Medulla oblongata (tissue), 1 donor: ENCODE measurements around the gene C7orf25.

Source experiments
- DNase-seq: peaks from one replicate; pipeline ENCODE4 v3.0.0-alpha.2; 2015; ENCODE audit errors: extremely low spot score

C7orf25 gene

DNA sequence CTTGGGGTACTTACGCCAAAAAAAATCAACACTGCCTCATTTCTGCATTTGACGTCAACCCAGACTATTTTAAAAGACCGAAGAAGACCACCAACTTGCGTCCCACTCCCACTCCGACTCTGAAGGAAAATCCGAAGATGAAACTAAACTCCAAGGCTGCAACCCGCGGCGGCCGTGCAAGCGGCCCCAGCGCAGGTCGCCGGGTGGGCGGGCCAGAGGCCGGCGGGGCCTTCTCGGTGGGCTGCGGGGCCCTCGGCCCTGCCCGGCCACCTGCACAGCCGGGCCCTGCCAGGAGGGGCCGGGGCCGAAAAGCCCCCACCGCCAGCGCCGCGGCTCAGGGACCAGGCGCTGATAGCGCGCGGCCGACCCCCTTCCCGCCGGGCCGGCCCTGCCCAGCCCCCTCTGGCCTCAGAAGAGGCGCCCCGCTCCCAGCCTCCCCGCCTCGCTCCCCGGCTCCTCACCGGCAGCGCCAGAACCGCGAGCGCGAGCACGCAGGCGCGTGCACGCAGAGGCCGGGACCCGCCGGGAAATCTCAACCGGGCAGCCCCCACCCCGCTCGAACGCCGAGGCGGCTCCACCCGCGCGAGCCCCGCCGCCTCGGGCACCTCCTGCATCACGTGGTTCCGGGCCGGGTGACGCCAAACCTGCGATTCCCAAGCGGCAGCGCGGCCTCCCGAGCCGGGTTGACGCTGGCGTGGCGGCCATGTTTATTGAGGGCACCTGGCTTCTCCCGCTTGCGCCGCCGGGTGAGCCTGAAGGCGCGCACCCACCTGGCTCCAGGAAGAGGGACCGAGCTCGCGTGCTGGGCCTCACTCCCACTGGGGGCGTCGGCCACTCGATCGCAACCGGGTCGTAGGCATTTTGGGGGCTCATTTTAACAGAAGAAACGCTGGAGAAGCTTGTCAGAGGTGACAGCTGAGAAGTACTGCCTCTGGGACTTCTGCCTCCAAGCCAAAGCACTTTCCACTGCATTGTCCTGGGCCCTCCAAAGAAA lies at the start of gene C7orf25:
Gene C7orf25 (minus strand): TSS at position 617 of the 994 bp plus-strand sequence. CDS start 1,170 bp downstream, outside the sequence.
- DNase-seq = peak; percentile 98

DNA sequence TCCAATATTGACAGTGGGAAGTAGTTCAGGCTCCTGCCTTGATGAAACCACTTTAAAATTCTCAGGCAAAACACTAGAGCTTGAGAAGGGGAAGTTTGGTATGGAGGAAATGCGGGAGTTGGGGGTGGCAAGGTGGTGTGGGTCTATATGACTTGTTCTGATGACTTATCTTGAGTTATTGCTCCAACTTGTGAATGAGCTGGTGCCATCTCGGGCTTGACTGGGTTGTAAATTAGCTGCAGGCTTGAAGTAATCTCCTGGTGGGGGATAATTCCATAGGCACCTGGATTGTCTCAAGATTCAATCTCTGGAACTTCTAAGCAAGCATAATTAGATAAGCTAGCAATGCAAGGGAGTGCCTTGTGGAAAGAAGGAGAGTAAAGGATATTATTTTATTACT lies 49.3 kb upstream of the C7orf25 start:
- no peak for DNase-seq

DNA sequence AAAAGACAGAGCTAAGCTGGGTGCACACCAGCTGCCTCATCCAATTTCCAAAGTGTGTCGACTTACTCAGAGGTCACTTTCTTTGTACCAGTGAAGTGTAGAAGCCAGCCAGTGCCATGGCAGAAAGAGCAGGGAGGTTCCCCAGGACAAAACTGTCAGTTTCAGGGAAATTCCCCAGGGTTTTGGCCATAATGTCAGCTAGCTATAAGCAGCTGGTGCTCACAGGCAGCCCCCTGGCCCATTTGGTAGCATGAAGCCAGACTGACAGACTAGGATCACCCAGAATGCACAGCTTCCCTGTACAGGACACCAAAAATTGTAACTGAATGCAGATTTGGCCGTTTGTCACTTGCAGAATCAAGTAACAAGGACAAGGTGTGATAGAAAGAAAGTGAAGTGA lies 48.9 kb upstream of the C7orf25 start:
- DNase-seq = no peak

DNA sequence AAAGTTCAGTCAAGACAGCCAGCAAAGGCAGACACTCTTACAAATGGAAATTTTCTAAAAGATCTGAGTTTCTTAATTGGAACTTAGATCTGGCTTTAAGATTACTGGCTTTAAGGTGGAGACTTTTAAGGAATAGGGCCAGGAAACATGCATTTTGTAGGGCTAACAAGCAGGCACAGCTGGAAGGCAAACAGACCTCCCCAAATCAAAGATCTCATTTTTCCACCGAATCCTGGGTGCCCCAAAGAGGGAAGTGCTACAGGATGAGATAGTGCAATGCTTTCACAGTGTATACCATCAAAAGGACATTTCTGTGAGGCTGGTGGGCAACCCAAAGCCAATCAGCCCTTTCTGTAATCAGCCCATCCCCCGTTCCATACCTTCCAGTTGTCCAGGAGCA lies 47.7 kb upstream of the C7orf25 start:
- DNase-seq = no peak

DNA sequence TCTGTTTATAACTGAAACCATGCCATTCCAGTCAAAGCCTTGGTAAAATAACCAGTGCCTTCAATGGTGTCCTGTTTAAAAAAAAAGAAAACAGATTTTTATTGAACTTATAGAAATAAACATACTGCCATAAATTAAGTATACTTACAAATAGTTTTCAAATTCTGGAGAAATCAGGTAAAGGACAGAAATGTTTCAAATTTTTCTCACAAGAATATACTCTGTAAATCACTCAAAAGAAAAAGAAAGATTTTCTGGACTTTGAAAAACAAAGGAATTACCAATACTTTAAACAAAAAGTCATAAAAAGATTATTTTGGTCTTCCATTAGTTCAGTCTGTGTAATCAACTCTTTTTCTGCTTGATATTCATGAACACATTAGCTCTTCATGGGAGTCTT lies 44.2 kb upstream of the C7orf25 start:
- no peak for DNase-seq

DNA sequence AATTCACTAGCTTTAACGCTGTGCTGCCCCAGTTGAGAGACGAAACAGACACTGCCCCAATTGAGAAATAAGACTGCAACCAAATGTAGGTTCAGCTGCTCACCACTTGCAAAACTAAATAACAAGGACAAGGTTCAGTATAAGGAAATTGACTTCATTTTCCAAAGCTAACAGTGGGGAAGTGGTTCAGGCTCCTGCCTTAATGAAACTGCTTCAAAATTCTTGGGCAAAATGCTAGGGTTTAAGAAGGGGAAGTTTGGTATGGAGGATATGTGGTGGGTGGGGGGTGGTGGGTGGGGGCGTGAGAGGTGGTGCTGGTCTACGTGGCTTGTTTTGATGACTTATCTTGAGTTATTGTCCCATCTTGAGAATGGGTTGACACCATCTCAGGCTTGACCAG lies 42.1 kb upstream of the C7orf25 start:
- DNase-seq = no peak

DNA sequence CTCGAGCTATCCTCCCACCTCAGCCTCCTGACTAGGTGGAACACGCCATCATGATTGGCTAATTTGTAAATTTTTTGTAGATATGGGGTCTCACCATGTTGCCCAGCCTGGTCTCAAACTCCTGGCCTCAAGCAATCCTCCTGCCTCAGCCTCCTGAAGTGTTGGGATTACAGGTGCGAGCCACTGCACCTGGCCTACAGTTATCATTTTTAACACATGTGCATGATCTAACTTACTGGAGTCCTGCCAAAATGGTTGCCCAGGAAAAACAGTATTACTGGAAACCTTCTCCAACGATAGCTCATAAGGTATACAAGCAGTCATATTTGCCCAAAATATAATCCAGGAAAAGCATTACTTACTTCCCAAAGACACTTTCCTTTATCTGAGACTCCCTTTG lies 40.5 kb upstream of the C7orf25 start:
- DNase-seq = no peak

DNA sequence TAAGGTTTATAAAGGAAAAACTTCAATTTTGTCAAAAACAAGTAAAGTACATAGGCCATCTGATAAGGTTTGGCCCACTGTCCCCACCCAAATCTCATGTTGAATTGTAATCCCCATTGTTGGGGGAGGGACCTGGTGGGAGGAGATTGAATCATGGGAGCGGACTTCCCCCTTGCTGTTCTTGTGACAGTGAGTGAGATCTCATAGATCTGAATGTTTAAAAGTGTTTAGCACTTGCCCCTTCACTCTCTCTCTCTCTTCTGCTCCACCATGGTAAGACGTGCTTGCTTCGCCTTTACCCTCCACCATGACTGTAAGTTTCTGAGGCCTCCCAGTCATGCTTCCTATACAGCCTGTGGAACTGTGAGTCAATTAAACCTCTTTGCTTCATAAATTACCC lies 38.5 kb upstream of the C7orf25 start:
- DNase-seq = no peak

DNA sequence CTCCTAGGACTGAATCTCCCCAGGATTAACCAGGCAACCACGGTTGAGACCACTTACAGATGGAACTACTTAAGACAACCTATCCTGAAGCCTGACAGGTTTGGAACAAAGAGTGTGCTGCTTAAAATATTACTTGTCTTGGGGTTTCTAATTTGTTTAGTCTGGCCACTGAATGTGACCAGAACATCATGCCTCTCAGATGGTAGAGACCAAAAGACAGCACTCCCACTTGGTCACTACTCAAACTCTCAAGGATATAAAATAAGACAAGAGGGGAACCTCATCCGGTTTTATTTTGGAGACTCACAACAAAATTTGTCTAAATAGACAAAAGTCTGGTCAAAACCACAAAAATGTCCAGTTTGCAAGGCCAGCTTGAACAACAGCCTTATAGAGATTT lies 35.7 kb upstream of the C7orf25 start:
- no peak for DNase-seq

DNA sequence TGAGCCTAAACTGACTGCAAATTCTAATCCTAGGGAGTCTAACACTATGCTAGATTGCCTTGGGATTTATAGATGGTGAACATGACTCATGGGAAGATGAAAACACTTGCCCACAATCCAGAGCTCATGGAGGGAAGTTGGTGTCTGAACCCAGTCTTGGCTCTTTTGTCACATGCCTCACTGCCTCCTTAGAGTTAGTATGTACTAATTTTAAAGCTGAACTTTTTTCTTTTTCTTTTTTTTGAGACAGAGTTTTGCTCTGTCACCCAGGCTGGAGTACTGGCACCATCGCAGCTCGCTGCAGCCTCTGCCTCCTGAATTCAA lies 34.7 kb upstream of the C7orf25 start:
- DNase-seq = no peak

DNA sequence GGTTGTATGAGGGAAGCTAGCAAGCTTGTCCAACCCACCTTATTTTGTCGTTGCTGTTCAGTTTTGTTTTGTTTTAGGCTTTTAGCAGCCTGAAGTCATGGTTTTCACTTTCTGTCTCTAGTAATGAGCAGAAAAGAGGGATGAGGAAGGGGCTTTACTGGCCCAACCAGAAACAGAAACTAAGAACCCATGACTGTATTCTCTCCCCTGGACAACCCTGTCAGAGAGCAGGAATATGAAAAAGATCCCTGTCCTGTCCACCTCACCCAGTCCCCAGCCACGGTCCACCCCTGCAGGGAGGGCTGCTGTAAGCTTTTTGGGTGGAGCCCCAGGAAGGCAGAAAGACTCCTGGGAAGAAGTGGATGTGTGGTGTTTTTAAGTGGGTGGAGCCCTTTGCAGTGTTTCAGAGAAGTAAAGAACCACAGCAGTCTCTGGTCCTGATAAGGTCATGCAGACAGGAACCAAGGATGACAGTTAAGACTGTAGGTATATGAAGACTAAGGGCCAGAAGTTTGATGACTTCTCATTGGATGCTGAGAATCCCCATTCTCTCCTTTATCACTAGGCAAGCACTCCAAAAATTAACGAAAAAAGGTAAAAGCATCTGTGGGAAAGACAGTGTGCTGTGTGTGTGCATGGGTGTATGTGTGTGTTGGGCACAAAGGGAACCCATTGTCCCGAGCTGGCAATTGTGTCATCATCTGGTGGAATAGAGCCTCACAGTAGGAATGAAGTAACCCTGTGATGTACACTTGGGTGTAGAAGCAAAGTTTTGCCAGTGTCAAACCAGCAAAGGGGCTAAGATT lies 34.2 kb upstream of the C7orf25 start:
- peak; percentile 36 for DNase-seq

DNA sequence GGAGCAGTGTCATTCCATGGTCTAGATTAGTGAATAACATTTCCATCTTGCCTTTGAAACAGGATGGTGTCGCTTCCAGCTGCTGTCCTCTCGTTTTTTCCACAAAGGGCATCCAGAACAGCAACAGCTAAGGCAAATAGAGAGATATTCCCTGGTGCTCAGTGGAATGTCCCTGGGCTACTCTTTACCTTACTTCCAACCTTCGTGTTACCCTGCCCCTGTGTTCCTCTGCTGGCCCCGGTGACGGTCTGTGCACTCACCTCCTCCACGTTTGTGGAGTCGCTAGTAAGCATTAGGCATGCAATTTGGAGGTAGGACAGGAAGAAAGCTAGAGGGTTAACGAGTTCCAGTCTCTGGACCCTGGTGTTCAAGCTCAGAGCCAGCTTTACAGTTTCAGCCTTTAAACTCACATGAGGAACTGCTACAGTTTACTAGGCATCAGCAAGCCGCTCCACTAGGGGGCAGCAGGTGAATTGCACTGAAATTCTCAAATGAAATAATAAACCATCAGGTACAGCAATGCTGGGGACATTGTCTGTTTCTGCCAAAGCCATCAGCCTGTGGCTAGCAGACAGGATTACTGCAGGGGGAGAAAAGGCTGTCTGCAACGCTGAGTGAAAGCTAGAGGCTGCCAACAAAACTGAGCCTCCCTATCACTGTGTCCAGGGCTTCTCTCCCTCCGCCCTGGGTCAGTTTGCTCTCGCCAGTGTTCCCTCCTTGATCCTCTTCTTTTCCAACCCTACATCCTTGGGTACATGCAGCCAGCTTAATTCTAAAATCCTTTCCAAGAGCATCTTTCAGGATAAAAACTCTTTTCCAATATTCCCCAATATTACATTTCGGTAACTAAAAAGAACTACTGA lies 29.3 kb upstream of the C7orf25 start:
- DNase-seq = peak; percentile 85

DNA sequence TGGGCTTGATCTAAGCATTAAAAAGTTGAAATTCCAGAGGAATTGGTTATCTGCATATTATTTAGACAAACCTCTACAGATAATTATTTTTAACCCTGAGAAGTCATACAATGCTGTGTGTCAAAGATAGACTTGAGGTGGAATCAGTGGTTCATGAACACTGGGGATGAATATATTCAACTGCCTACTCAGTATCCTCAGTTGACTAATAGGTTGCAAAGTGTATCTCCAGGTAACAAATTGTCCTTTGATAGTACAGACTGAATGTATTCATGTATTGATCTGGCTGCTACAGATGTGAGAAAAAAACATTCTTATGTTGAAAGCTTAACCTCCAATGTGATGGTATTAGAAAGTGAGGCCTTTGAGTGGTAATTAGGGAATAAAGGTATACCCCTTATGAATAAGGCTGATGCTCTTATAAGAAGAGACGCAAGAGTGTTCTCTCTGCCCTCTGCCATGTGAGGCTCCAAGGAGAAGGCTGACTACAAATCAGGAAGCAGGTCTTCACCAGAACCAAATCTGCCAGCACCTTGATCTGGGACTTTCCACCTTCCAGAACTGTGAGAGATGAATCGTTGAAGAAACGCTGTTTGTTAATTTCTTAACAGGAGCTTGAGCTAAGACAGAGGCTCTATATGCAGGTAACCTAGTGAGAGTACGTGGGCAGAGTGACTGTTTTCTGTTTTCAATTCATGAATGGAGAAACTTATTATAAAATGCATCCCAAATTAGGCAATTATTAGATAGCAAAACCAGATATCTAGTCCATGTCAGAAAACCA lies 27.8 kb upstream of the C7orf25 start:
- DNase-seq = no peak

DNA sequence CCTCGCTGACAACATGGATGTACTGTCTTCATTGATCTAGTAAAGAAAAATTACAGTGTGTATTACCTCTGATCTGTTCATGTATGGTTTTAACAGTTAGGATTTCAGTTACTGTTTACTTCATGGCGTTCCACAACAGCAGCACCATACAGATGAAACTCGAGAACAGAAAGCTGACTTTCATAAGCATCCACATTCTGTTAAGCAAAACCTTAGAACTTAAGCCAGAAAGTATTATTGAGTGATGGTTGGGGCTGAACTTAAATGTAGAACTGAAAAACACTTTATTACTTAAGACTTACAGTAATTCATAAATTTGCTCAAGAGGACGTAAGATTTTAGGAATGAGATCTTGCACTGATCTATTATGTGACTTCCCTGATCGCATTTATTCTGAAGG lies 24.0 kb upstream of the C7orf25 start:
- no peak for DNase-seq

DNA sequence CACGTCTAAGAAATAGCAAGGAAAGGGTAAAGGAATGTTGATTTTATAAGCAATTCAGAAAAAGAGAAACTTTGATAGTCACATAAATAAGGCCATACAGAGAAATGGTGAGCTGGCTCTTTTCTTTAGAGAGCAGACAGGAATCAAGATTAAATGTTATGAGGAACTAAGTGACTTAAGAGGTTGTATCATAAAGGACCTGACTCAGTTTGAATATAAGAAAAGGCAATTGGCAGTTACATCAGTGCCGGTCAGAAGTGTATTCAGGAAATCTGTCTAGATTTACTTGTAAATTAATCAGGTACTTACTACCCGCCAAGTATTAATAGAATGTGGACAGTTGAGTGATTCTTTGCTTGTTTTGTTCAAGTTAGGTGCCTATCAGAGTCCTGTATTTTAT lies 22.4 kb upstream of the C7orf25 start:
- DNase-seq = no peak

DNA sequence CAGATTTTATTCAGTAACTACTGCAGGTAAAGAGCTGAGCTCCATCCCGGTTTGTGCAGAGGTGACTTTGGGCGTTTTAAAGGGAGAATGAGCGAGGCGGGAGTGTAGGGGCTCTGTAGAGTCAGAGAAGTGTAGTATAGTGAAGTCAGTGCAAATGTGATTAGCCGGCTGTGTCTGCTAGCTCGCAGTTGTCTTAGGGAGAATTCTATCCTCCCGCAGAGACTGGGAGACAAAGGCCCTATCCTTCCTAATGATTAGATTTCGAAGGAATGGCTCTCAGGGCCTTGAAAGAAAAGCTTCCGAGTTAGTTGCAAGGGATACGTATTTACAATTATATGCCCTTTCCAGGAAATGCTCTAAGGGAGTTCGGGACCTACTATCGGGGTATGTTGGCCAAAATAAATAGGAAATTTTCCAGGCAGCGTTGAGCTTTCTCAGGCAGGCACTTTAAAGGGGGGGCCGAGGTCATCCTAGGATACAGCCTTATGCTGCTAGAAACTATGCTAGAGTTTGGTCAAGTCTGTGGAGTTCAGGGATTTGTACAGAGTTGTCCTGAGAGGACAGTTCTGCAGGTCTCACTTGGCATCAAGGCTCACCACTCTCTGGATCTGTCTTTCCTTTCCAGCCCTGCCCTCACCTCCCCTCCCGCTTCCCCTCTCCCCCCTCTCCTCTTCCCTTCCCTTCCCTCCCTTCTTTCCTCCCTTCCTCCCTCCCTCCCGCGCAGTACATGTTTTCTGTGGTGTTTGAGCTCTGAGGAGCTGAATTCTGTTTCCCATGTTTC lies 21.1 kb upstream of the C7orf25 start:
- peak; percentile 41 for DNase-seq

DNA sequence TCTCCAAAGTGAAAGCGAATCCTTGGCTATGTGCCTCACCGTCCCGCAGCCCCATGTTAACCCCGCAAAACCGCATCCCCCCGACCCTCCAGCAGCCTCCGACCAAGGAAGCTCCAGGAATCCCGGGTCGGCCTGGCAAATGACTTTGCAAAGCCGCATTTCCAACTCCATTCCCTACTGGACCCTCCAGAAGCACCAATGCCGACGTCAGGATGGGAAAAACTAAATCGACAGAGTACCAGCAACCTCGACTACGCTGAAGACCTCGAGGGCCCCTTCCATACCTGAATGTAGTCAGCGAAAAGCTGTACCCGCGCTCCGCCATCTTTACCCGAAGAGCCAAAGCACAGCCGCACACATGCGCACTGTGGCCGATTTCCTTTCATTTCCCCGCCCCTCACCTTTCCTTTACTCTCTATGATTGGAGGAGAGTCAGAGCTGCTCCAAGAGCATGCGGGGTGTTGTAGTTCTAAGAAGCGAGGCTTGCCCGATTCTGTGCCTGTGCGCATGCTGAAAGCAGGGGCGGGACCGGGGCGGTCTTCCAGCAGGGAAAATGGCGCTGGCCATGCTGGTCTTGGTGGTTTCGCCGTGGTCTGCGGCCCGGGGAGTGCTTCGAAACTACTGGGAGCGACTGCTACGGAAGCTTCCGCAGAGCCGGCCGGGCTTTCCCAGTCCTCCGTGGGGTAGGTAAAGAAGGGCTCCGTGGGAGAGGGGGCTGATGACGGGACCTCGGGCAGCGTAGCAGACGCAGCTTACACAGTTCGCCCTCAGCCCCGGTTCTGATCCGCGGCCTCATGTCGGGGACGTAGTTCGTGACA lies 20.2 kb upstream of the C7orf25 start, which contains the start of the genes MRPL32 and PSMA2:
Gene MRPL32 (plus strand): TSS at position 543 of the 818 bp plus-strand sequence. CDS start 11 bp downstream, at position 554.
Gene PSMA2 (minus strand): TSS at position 341 of the 818 bp plus-strand sequence. CDS start 16 bp downstream, at position 325.
- DNase-seq = peak; percentile 99

DNA sequence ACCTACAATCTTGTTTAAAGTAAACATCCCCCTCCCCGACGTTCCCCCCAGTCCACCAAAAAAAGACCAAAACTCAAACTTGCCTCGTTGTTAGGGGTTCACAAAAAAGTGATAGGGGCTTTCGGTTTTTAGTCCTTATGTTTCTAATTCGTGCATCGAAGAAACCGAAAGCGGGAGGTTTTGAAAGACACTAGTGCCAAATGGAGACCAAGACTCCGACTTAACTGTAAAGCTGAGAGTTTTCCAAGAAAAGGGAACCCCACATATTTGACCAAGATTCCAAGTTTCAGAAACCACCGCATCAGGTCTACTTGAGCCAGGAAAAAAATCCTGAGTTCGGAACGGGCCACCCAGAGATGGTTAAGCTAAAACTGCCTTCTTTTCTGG lies 19.6 kb upstream of the C7orf25 start:
- no peak for DNase-seq

DNA sequence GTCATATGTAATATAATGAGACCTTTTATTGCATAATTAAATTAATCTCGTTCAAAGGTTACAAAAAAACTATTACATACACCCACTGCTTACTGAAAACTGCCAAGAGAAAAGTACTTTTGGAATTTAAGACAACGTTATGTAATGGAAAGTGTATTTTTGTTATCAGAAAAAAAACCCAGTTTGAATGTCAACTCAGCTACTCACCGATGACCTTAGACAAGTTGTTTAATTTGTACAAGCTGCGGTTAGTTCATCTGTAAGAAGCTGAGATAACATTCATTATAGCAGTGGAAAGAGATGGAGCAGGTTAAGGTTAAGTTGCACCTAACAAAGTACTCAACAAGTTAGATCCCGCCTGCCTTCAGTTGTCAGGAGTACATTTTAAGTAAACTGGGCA lies 19.0 kb upstream of the C7orf25 start:
- no peak for DNase-seq
